HG02588 (cell line): ENCODE measurements around the gene PDE6G.

Experiments used
- ATAC-seq: cut with Tn5 transposase; IDR thresholded peaks from one replicate; pipeline ENCODE4 v1.9.1; 2021; ENCODE audit warnings: mild to moderate bottlenecking, moderate library complexity; ENCODE audit not compliant: unreplicated experiment

Gene PDE6G

GRCh38 chr17:81664051-81664470 lies 7.7 kb upstream of the PDE6G start:
- no peak for ATAC-seq

- ATAC-seq: no peak
These were observed 5.7 kb upstream of the PDE6G start for GRCh38 chr17:81662002-81662401.

GRCh38 chr17:81660441-81660840 lies 4.1 kb upstream of the PDE6G start:
- no peak for ATAC-seq

GRCh38 chr17:81659038-81659437 lies 2.7 kb upstream of the PDE6G start:
- ATAC-seq: no peak

GRCh38 chr17:81656835-81657234 lies 493 bp upstream of the PDE6G start:
- no peak for ATAC-seq

- no peak for ATAC-seq
These were observed 794 bp downstream of the PDE6G start for GRCh38 chr17:81655378-81656117.

GRCh38 chr17:81652906-81653771 lies 3.2 kb downstream of the PDE6G start:
- no peak for ATAC-seq

GRCh38 chr17:81651692-81652091 lies 4.7 kb downstream of the PDE6G start:
- no peak for ATAC-seq

- ATAC-seq: no peak
These were observed 5.4 kb downstream of the PDE6G start for GRCh38 chr17:81650951-81651350.

- no peak for ATAC-seq
These were observed 7.6 kb downstream of the PDE6G start for GRCh38 chr17:81648707-81649085.

- ATAC-seq: no peak
These were observed 8.2 kb downstream of the PDE6G start for GRCh38 chr17:81648013-81648706.

- ATAC-seq: no peak
These were observed 8.7 kb downstream of the PDE6G start for GRCh38 chr17:81647640-81648012.

GRCh38 chr17:81646869-81647600 lies 9.3 kb downstream of the PDE6G start:
- ATAC-seq: no peak

GRCh38 chr17:81644976-81645952 lies 11.1 kb downstream of the PDE6G start:
- ATAC-seq: no peak

GRCh38 chr17:81644496-81644895 lies 11.8 kb downstream of the PDE6G start:
- ATAC-seq: no peak

GRCh38 chr17:81641825-81642489 lies 14.4 kb downstream of the PDE6G start:
- ATAC-seq: no peak

- ATAC-seq: no peak
These were observed 16.3 kb downstream of the PDE6G start for GRCh38 chr17:81640011-81640410.

GRCh38 chr17:81638683-81639082 lies 17.7 kb downstream of the PDE6G start:
- no peak for ATAC-seq
